ENCODE data around the gene VPS8.

The VPS8 gene

GRCh38 chr3:184823990-184824389 is 12.0 kb downstream of the VPS8 start:
- no peak overlapping the region for H3K27ac ChIP-seq (ENCODE audit: low read depth, low read length)
- no peaks in the 10 kb centered on the region for H3F3A ChIP-seq (ENCODE audit: insufficient read depth)
- H3K9me2 ChIP-seq (replicated peaks; ENCODE audit: insufficient read depth, low read length) = no peaks in the 10 kb centered on the region
- H3K9ac ChIP-seq (ENCODE audit: low read length) = no peak overlapping the region
- H4K20me1 ChIP-seq (ENCODE audit: low read depth, low read length) = no peaks in the 10 kb centered on the region
- H3K79me2 ChIP-seq (ENCODE audit: insufficient read depth, low read length) = no peaks in the 10 kb centered on the region
- H3K9me3 ChIP-seq (ENCODE audit: insufficient read depth, low read length) = no peaks in the 10 kb centered on the region
- no peak overlapping the region for H3K4me3 ChIP-seq (ENCODE audit: insufficient read depth, low read length, poor library complexity, severe bottlenecking)
- H3K4me2 ChIP-seq (ENCODE audit: low read depth, low read length, poor library complexity, severe bottlenecking) = no peak overlapping the region
- H3K27me3 ChIP-seq (ENCODE audit: low read length) = no peaks in the 10 kb centered on the region
- H3K36me3 ChIP-seq (ENCODE audit: low read length) = no peaks in the 10 kb centered on the region
- no peak overlapping the region for H2AFZ ChIP-seq (ENCODE audit: low read depth, low read length, severe bottlenecking)
- TF ChIP-seq CTCF (IDR thresholded peaks at IDR 0.05; ENCODE audit: insufficient read depth, low read length, poor library complexity, severe bottlenecking) = no peak
- no peak for TF ChIP-seq EZH2phosphoT487 (conservative IDR thresholded peaks at IDR 0.05; ENCODE audit: low read length)

GRCh38 chr3:184825121-184825820 is 13.3 kb downstream of the VPS8 start:
- Histone ChIP-seq H3F3A (ENCODE audit: insufficient read depth) (no peaks in the 10 kb centered on the region), H4K20me1 (ENCODE audit: low read depth, low read length) (no peaks in the 10 kb centered on the region), H3K9ac (ENCODE audit: low read length) (no peak overlapping the region), H3K27me3 (ENCODE audit: low read length) (no peaks in the 10 kb centered on the region), H3K4me2 (ENCODE audit: low read depth, low read length, poor library complexity, severe bottlenecking) (no peak overlapping the region), H3K9me3 (ENCODE audit: insufficient read depth, low read length) (no peaks in the 10 kb centered on the region), H3K9me2 (replicated peaks; ENCODE audit: insufficient read depth, low read length) (no peaks in the 10 kb centered on the region), H3K27ac (ENCODE audit: low read depth, low read length) (no peak overlapping the region), H3K4me3 (ENCODE audit: insufficient read depth, low read length, poor library complexity, severe bottlenecking) (no peak overlapping the region), H2AFZ (ENCODE audit: low read depth, low read length, severe bottlenecking) (no peak overlapping the region), H3K79me2 (ENCODE audit: insufficient read depth, low read length) (no peaks in the 10 kb centered on the region), H3K36me3 (ENCODE audit: low read length) (0 out of 2 replicates have a peak, but pooled peaks cover 3% of the 10 kb centered on the region)
- TF ChIP-seq CTCF (IDR thresholded peaks at IDR 0.05; ENCODE audit: insufficient read depth, low read length, poor library complexity, severe bottlenecking) (no peak), EZH2phosphoT487 (conservative IDR thresholded peaks at IDR 0.05; ENCODE audit: low read length) (no peak)

GRCh38 chr3:184827572-184827971 is 15.6 kb downstream of the VPS8 start:
- TF ChIP-seq EZH2phosphoT487 (conservative IDR thresholded peaks at IDR 0.05; ENCODE audit: low read length) = no peak
- no peak for TF ChIP-seq CTCF (IDR thresholded peaks at IDR 0.05; ENCODE audit: insufficient read depth, low read length, poor library complexity, severe bottlenecking)
- no peaks in the 10 kb centered on the region for H3F3A ChIP-seq (ENCODE audit: insufficient read depth)
- no peak overlapping the region for H3K27ac ChIP-seq (ENCODE audit: low read depth, low read length)
- no peak overlapping the region for H2AFZ ChIP-seq (ENCODE audit: low read depth, low read length, severe bottlenecking)
- H3K9ac ChIP-seq (ENCODE audit: low read length) = no peak overlapping the region
- H3K36me3 ChIP-seq (ENCODE audit: low read length) = 0 out of 2 replicates have a peak, but pooled peaks cover 3% of the 10 kb centered on the region
- H4K20me1 ChIP-seq (ENCODE audit: low read depth, low read length) = no peaks in the 10 kb centered on the region
- no peaks in the 10 kb centered on the region for H3K9me3 ChIP-seq (ENCODE audit: insufficient read depth, low read length)
- H3K79me2 ChIP-seq (ENCODE audit: insufficient read depth, low read length) = no peaks in the 10 kb centered on the region
- no peak overlapping the region for H3K4me3 ChIP-seq (ENCODE audit: insufficient read depth, low read length, poor library complexity, severe bottlenecking)
- H3K4me2 ChIP-seq (ENCODE audit: low read depth, low read length, poor library complexity, severe bottlenecking) = no peak overlapping the region
- no peaks in the 10 kb centered on the region for H3K27me3 ChIP-seq (ENCODE audit: low read length)
- no peaks in the 10 kb centered on the region for H3K9me2 ChIP-seq (replicated peaks; ENCODE audit: insufficient read depth, low read length)

All from SU-DHL-6 (cell line).